HG03039 (cell line): ENCODE data around the gene ARRDC1.
"Not testable (repeated sequence)": the region's sequence is repeated elsewhere in the genome, so short reads cannot be mapped to it uniquely, and the experiment has no call there.

Experiments
- ATAC-seq: cut with Tn5 transposase; IDR thresholded peaks from one replicate; pipeline ENCODE4 v1.9.1; 2021; ENCODE audit warnings: mild to moderate bottlenecking, moderate library complexity; ENCODE audit not compliant: unreplicated experiment

Gene ARRDC1

GRCh38 chr9:137605121-137606004 lies at the start of gene ARRDC1:
Gene ARRDC1 (plus strand): TSS chr9:137605686. CDS start chr9:137605718, 32 bp downstream.
- peak; percentile 66 for ATAC-seq

GRCh38 chr9:137556069-137556838 lies 49.2 kb upstream of the ARRDC1 start:
- ATAC-seq, result no peak

- no peak for ATAC-seq
These were observed 47.4 kb upstream of the ARRDC1 start for GRCh38 chr9:137558127-137558526.

- no peak for ATAC-seq
These were observed 41.4 kb upstream of the ARRDC1 start for GRCh38 chr9:137564134-137564533.

- ATAC-seq, result no peak
These were observed 40.6 kb upstream of the ARRDC1 start for GRCh38 chr9:137564817-137565411.

GRCh38 chr9:137568445-137568844 lies 37.0 kb upstream of the ARRDC1 start:
- ATAC-seq, result not testable (repeated sequence)

- ATAC-seq, result no peak
These were observed 35.8 kb upstream of the ARRDC1 start for GRCh38 chr9:137569609-137570203.

- no peak for ATAC-seq
These were observed 34.9 kb upstream of the ARRDC1 start for GRCh38 chr9:137570566-137570965.

GRCh38 chr9:137574192-137574591 lies 31.3 kb upstream of the ARRDC1 start:
- no peak for ATAC-seq

- no peak for ATAC-seq
These were observed 30.1 kb upstream of the ARRDC1 start for GRCh38 chr9:137575364-137575715.

GRCh38 chr9:137575716-137576411 lies 29.6 kb upstream of the ARRDC1 start:
- ATAC-seq, result no peak

- peak; percentile 83 for ATAC-seq
These were observed 26.8 kb upstream of the ARRDC1 start, which contains the start of gene DPH7 for GRCh38 chr9:137578518-137579258. Gene DPH7 (minus strand): TSS chr9:137578925. CDS start chr9:137578777, 148 bp downstream.

- ATAC-seq, result no peak
These were observed 26.3 kb upstream of the ARRDC1 start for GRCh38 chr9:137579259-137579604.

- ATAC-seq, result no peak
These were observed 25.1 kb upstream of the ARRDC1 start for GRCh38 chr9:137580209-137580953.

- ATAC-seq, result no peak
These were observed 24.5 kb upstream of the ARRDC1 start for GRCh38 chr9:137580954-137581322.

- ATAC-seq, result no peak
These were observed 23.9 kb upstream of the ARRDC1 start for GRCh38 chr9:137581361-137582285.

GRCh38 chr9:137582286-137582860 lies 23.1 kb upstream of the ARRDC1 start:
- no peak for ATAC-seq

GRCh38 chr9:137583347-137583746 lies 22.1 kb upstream of the ARRDC1 start:
- ATAC-seq, result no peak
